ENCODE measurements around the gene BTBD16.

GRCh38 chr10:122232769-122233168 is 38.3 kb upstream of the BTBD16 start:
- TF ChIP-seq CTCF (IDR thresholded peaks at IDR 0.05) (no peak), POLR2A (IDR thresholded peaks at IDR 0.05) (no peak)

Data from breast epithelium (tissue), 3 donors.